Measurements from ENCODE around the gene DRD5. TPM values are rescaled to one million over a fixed set of nuclear protein-coding genes. Genes with fewer than 3 reads are reported as not detected.

The DRD5 gene
- total and polyA plus RNA-seq, 8 donors: not detected

- TF ChIP-seq CTCF (IDR thresholded peaks at IDR 0.05): no peak
- intact Hi-C loops (cut with DNase I): no loop called here
- 44 to 51% methylated on average over 27 to 32 of the region's 32 CpGs for WGBS, 2 donors
- no peak for ATAC-seq
- no peak overlapping the region for H3K4me3 ChIP-seq
- no peaks in the 10 kb centered on the region for H3K4me1 ChIP-seq
- no peaks in the 10 kb centered on the region for H3K36me3 ChIP-seq
- H3K27me3 ChIP-seq: no peaks in the 10 kb centered on the region
- no peaks in the 10 kb centered on the region for H3K9me3 ChIP-seq
- H3K27ac ChIP-seq: no peak overlapping the region
- FAIRE-seq: no peak
- no peak for DNase-seq
These were observed 22.7 kb upstream of the DRD5 start for GRCh38 chr4:9758641-9759317.

GRCh38 chr4:9762823-9763475, 18.5 kb upstream of the DRD5 start:
- no peaks in the 10 kb centered on the region for H3K36me3 ChIP-seq
- intact Hi-C loops (cut with DNase I): no loop called here
- ATAC-seq: peak in 1 of 4 donors; percentile 48

GRCh38 chr4:9764155-9764696, 17.2 kb upstream of the DRD5 start:
- TF ChIP-seq CTCF (IDR thresholded peaks at IDR 0.05): no peak
- no peak overlapping the region for H3K27ac ChIP-seq
- ATAC-seq (no peak), DNase-seq (no peak), FAIRE-seq (no peak)
- H3K27me3 ChIP-seq: no peaks in the 10 kb centered on the region
- H3K9me3 ChIP-seq: no peaks in the 10 kb centered on the region
- intact Hi-C loops (cut with DNase I): no loop called here
- no peak overlapping the region for H3K4me3 ChIP-seq
- no peaks in the 10 kb centered on the region for H3K4me1 ChIP-seq
- H3K36me3 ChIP-seq: no peaks in the 10 kb centered on the region
- 68 to 93% methylated on average over 5 of the region's 5 CpGs for WGBS, 2 donors

More at GRCh38 chr4:9762823-9763475, 18.5 kb upstream of the DRD5 start:
- Histone ChIP-seq H3K4me3 (no peak overlapping the region), H3K4me1 (no peaks in the 10 kb centered on the region), H3K27ac (no peak overlapping the region), H3K9me3 (no peaks in the 10 kb centered on the region), H3K27me3 (no peaks in the 10 kb centered on the region)
- peak in 3 of 4 donors; percentile 16 to 41 (median 38) for TF ChIP-seq CTCF (IDR thresholded peaks at IDR 0.05)
- FAIRE-seq (no peak), DNase-seq (peak in 3 of 6 donors; percentile 23 to 63 (median 44))
- WGBS, 2 donors: 27 to 36% methylated on average over 11 of the region's 11 CpGs

- no peaks in the 10 kb centered on the region for H3K4me1 ChIP-seq
- intact Hi-C loops (cut with DNase I): loop anchor here in 2 of 3 donors (5.0 kb wide), 2 partner anchors 247 to 252 kb away; no protein-coding TSS in a partner anchor
- WGBS, 2 donors: 18 to 26% methylated on average over 9 of the region's 9 CpGs
- no peaks in the 10 kb centered on the region for H3K27me3 ChIP-seq
- DNase-seq (no peak), FAIRE-seq (no peak), ATAC-seq (no peak)
- peak in 1 of 4 donors; percentile 14 for TF ChIP-seq CTCF (IDR thresholded peaks at IDR 0.05)
- no peak overlapping the region for H3K4me3 ChIP-seq
- no peak overlapping the region for H3K27ac ChIP-seq
- H3K9me3 ChIP-seq: no peaks in the 10 kb centered on the region
- H3K36me3 ChIP-seq: no peaks in the 10 kb centered on the region
These were observed 16.3 kb upstream of the DRD5 start for GRCh38 chr4:9765091-9765490.
